CMK (cell line): ENCODE measurements around the gene SIGLEC8.
"Not testable (repeated sequence)": the region's sequence is repeated elsewhere in the genome, so short reads cannot be mapped to it uniquely, and the experiment has no call there.

Experiments used
- DNase-seq: peaks from one replicate; pipeline ENCODE4 v3.0.0-alpha.2; 2010; ENCODE audit warnings: low read depth

Gene SIGLEC8

GRCh38 chr19:51458051-51458645, at the start of gene SIGLEC8:
TSS of gene SIGLEC8 (minus strand) at chr19:51458454. CDS start at chr19:51458387, 67 bp downstream.
- no peak for DNase-seq

- DNase-seq: peak; percentile 81
These were observed 49.4 kb upstream of the SIGLEC8 start for GRCh38 chr19:51507640-51508058.

GRCh38 chr19:51507192-51507591, 48.9 kb upstream of the SIGLEC8 start:
- no peak for DNase-seq

DNA sequence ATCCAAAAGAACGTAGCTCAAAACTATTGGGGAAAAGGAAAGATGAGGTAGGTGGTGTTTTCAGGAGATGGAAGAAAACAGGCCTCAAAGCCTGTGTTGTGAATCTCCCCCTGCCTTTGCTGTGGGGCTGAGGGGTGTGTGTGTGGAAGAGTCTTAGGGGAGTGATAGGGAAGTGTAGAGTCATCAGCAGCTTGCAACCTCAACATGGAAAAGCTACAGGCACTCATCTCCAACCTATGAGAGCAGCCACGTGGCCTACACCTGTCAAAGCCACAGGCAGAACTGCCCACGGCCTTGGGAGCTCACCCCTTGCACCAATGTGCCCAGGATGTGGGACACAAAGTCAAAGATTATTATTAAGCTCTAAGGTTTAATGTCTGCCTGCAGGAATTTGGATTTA, 47.6 kb upstream of the SIGLEC8 start:
- DNase-seq: no peak

DNA sequence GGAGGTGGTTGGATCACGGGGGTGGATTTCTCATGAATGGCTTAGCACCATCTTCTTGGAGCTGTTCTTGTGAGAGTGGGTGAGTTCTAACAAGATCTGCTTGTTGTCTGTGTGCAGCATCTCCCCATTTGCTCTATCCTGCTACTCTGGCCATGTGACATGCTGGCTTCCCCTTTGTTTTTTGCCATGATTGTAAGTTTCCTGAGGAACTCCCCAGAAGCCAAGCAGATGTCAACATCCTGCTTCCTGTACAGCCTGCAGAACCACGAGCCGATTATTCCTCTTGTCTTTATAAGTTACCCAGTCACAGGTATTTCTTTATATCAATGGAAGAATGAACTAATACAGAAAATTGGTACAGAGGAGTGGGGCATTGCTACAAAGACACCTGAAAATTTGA, 45.6 kb upstream of the SIGLEC8 start:
- no peak for DNase-seq

GRCh38 chr19:51503286-51503817, 45.1 kb upstream of the SIGLEC8 start:
- no peak for DNase-seq

- peak; percentile 72 for DNase-seq
These were observed 43.5 kb upstream of the SIGLEC8 start, which contains the start of gene SIGLEC12 for GRCh38 chr19:51501594-51502263. TSS of gene SIGLEC12 (minus strand) at chr19:51501800. CDS start at chr19:51501733, 67 bp downstream.

DNA sequence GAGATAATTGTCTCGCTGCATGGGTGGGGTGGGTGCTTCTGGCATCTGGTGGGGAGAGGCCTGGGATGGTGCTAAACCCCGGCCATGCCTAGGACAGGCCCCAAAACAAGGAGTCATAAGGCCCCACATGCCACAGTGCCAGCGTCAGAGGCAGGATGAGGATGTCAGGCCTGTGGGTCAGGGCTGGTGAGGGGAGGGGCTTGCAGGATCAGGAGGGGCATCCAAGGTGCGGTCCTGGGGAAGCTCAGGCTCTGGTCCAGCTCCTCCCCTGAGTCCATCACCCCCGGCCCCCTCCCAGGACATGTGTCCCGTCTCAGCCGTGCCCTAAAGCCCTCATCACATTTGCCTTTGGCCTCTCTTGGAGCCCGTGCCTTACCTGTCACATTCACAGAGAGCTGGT, 42.7 kb upstream of the SIGLEC8 start:
- DNase-seq: not testable (repeated sequence)

DNA sequence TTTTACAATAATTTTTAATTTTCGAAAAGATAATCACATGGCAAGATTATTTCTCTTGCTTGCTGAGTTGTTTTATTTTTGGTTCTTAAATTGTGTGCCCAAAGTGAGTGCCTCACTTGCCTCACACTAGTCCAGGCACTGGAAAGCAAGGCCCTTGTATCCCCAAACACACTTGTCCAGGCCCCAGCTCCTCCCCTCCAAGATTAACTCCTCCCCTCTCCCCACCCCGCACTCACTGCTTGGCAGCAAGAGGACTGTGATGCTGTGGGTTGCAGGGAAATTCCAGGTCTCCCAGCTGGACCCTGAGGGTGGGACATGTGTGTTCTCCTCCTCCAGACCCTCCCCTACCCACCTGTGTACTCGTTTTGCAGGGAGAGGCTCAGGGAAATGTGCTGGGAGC, 39.4 kb upstream of the SIGLEC8 start:
- no peak for DNase-seq

DNA sequence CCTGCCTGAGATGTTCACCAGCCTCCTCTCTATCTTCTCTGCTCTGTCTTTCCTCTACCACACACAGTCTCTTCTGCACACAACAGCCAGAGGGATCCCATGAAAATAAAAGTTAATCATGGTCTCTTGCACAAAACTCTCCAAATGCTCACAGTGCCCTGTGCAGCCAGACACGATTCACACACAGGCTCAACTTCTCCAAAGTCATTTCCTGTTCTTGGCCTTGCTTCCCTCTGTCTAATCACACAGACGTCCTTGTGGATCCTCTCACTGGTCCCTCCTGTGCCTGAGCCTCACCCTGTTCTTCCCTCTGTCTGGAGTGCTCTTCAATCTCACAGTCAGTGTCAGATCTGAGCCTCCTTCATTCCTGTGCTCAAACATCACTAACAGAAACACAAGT, 35.5 kb upstream of the SIGLEC8 start:
- DNase-seq: no peak

DNA sequence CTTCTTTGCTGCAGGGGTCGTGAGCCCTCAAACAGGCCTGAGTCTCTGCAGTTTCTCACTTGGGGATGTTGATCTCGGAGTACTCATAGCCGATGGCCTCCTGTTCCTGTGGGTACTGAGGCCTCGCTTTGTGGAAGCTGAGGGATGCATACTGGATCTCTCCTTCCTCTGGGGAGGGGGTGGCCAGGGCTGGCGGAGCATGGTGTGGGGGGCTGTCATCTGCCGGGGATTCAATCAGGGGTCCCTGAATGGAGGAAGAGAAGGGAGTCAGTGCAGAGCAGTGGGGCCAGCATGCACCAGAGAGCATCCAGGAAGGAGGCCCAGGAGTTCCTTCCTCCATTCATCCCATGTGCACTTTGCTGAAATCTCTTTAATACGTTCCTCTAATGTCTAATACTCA, 33.3 kb upstream of the SIGLEC8 start:
- no peak for DNase-seq

DNA sequence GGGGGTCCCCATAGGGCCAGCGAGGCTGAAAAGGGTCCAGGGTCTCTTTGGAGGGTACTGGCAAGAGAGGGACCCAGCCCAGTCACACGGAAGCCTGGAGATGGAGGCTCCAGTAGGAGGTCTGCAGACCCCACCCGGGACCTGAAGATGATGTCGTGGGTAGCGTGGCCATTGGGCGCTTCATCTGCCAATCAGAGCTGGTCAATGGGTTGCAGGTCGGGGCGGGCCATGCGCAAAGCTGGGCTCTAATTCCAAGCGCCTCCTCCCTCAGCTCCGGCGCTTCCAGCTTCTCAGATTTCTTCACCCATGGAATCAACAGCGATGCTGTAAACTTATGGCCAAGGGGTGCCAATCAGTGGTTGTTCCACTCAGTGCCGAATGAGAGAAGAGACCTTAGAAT, 32.4 kb upstream of the SIGLEC8 start:
- no peak for DNase-seq

DNA sequence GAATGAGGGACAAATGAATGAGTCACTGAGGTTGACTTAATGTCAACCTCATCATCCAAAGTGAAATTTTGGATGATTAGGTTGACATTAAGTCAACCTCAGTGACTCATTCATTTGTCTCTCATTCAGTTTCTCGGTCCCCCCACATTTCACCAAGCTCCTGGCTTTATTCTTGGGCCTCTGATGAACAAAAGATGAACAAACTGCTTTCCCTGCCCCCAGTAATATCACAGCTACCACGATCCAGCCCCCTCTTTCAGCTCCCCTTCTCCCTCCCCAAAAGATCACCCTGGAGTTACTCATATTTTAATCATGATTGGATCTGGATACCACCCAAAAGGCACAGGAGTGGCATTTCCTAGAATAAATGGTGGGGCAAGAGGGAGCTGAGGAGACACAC, 30.9 kb upstream of the SIGLEC8 start:
- no peak for DNase-seq

GRCh38 chr19:51488491-51488890, 30.2 kb upstream of the SIGLEC8 start:
- no peak for DNase-seq

DNA sequence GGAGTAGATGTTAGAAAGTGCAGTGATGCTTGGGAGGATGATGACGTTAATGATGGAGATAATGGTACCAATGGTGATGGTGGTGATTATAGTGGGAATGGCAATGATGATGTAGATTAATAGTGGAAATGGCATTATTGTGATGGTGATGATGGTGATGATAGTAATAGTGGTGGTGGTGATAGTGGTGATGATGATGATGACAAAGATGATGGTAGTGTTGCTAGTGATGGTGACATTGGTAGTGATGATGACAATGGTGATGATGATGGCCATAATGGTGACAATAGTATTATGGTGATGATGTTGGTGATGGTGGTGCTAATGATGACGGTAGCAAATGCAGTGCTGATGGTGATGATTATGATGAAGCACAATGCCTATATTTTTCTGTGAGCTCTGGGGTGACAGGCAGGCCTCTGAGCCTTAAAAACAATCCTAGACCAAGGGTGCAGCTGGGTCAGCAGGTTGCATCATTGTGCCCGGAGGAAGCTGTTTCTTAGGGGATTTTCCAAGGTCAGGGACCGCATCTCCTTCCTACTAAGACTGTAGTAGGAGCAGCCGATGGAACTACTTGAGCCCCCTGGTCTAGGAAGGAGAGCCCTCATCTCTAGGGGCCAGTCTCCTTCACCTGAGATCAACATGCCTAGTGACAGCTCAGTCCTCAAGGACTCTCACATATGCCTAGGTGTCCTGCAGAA, 27.9 kb upstream of the SIGLEC8 start:
- DNase-seq: no peak

DNA sequence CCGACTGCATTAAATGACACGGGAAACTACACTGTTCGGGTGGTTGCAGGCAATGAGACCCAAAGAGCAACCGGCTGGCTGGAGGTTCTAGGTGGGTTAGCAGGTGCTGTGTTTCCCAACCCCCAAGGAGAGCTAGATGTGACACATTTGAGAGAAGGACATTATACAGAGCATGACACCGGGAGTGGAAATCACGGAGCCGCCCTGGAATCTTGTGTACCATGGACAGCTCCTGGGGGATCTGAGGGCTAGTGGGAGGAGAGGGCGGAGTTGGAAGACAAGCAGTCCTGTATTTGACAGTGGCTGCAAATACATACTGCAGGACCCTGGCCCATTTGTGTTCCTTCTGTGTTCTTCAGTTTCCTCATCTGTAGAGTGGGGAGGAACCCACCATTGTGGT, 22.3 kb upstream of the SIGLEC8 start:
- DNase-seq: no peak

GRCh38 chr19:51479531-51480331, 21.5 kb upstream of the SIGLEC8 start:
- no peak for DNase-seq

- DNase-seq: no peak
These were observed 20.4 kb upstream of the SIGLEC8 start, which contains the start of gene CEACAM18 for GRCh38 chr19:51478381-51479234. TSS of gene CEACAM18 (plus strand) at chr19:51478539.

DNA sequence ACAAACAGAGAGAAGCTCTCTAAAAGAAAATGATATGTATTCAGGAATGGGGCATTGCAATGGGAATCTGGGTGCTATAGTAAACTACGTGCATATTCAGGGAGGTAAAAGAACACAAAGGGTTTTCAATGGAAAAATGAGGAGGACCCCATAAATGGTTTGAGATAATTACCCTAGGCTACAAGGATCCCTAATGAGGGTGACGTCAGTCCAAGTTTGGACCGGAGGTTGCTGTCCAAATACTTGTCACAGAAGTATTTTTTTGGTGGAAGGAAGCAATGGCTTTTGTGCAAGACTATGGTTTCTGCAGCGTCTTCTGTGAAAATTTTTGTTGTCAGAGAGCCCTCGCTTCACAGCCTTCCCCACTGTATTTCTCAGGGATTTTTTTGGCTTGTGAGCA, 19.1 kb upstream of the SIGLEC8 start:
- DNase-seq: no peak

DNA sequence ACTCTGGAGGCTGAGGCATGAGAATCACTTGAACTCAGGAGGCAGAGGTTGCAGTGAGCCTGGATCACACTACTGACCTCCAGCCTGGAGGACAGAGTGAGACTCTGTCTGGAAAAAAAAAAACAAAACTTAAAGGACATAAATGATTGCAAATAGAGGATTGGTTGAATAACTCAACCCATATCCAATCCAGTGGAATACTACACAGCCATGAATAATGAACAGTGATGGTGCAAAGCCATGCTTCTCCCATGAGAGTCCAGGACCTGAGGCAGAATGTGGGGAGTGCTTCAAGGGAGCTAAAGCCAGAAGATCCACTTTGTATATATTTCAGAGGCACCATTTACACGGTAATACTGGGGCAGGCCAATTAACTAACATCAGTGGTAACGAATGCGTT, 17.9 kb upstream of the SIGLEC8 start:
- DNase-seq: no peak
